GM12892 (cell line): Measurements from ENCODE around the gene CUTC.

Source experiments
- POLR2AphosphoS5 ChIP-seq: IDR thresholded peaks from 2 replicates; pipeline ENCODE4 v1.6.1; 2011; ENCODE audit warnings: low read depth, low read length, control low read depth
- TAF1 ChIP-seq: IDR thresholded peaks from 2 replicates; pipeline ENCODE4 v1.6.1; 2011; ENCODE audit warnings: low read depth, mild to moderate bottlenecking, control low read depth, low read length, borderline replicate concordance

- TF ChIP-seq TAF1, result no peak
- no peak for TF ChIP-seq POLR2AphosphoS5
These were observed 66.9 kb downstream of the CUTC start for GRCh38 chr10:99798920-99799319.
